GM23338 (cell line): Measurements from ENCODE around the gene CDH23.

ENCODE experiments used
- CREB1 ChIP-seq: fragments of 250-450 bp; sonication (Bioruptor Pico); IDR thresholded peaks from 2 replicates; pipeline ENCODE4 v1.5.0; 2020; ENCODE audit warnings: low read depth, mild to moderate bottlenecking, moderate library complexity
- EZH2 ChIP-seq: fragments of 200-600 bp; sonication (generic); IDR thresholded peaks from one replicate; pipeline ENCODE4 v1.8.0; 2017; ENCODE audit warnings: antibody characterized with exemption, mild to moderate bottlenecking, low read depth; ENCODE audit not compliant: unreplicated experiment
- NANOG ChIP-seq: IDR thresholded peaks from 2 replicates; pipeline ENCODE4 v1.6.1; 2016; ENCODE audit warnings: antibody characterized with exemption, borderline replicate concordance
- POLR2AphosphoS5 ChIP-seq: IDR thresholded peaks from 2 replicates; pipeline ENCODE4 v1.6.1; 2016; ENCODE audit warnings: antibody characterized with exemption, low read depth
- STAT1 ChIP-seq: IDR thresholded peaks from one replicate; pipeline ENCODE4 v1.6.1; 2016; ENCODE audit warnings: antibody characterized with exemption; ENCODE audit not compliant: unreplicated experiment
- TF ChIP-seq, protein P1 (sequence below), 2 experiments: fragments of 200-600 bp in 1 of 2; sonication (generic) in 1 of 2; conservative IDR thresholded peaks; 2 replicates each; pipeline versions ENCODE4 v1.5.1 to v1.6.1; 2016 to 2017; ENCODE audit warnings: antibody characterized with exemption in 2 of 2, low read depth in 2 of 2, mild to moderate bottlenecking in 2 of 2, moderate library complexity in 1 of 2

DNA sequence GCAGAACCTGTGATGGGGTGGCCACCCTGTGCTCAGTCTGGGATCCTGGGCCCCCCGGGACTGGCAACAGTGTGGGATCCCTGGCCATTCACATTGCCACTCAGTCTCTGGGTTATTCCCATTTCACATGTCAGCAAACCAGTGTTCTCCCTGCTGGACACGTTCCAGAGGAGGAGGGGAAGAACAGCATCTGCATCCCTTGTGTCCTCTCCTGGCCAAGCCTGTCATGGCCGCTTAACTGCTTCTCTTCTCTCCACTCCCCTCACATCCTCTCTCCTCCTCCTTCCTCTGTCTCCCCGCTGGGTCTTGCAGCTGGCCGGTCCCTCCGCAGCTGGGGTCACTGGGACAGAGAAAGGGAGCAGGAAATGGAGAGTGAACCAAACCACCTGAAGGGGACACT is 248.5 kb downstream of the CDH23 start:
- TF ChIP-seq POLR2AphosphoS5, result no peak
- no peak for TF ChIP-seq STAT1
- TF ChIP-seq, protein P1, sequence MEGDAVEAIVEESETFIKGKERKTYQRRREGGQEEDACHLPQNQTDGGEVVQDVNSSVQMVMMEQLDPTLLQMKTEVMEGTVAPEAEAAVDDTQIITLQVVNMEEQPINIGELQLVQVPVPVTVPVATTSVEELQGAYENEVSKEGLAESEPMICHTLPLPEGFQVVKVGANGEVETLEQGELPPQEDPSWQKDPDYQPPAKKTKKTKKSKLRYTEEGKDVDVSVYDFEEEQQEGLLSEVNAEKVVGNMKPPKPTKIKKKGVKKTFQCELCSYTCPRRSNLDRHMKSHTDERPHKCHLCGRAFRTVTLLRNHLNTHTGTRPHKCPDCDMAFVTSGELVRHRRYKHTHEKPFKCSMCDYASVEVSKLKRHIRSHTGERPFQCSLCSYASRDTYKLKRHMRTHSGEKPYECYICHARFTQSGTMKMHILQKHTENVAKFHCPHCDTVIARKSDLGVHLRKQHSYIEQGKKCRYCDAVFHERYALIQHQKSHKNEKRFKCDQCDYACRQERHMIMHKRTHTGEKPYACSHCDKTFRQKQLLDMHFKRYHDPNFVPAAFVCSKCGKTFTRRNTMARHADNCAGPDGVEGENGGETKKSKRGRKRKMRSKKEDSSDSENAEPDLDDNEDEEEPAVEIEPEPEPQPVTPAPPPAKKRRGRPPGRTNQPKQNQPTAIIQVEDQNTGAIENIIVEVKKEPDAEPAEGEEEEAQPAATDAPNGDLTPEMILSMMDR (conservative IDR thresholded peaks at IDR 0.05; ENCODE audit: low read depth in 2 of 2), result 0 out of 4 replicates have a peak, but pooled peaks of 1 of the 2 experiments have one; percentile 18
- no peak for TF ChIP-seq EZH2
- no peak for TF ChIP-seq NANOG
- TF ChIP-seq CREB1, result no peak
